ENCODE data around the gene MRM2. TPM values are rescaled to one million over a fixed set of nuclear protein-coding genes. Genes with fewer than 3 reads are reported as not detected.
A peak's percentile ranks its signal among the peaks of the same experiment; 100 is the strongest.

MRM2 gene
- total RNA-seq, 1 experiment from 2014 or later: 38.9 TPM

- Mint-ChIP-seq H3K9me3 (no peaks in the 10 kb centered on the region), H3K4me3 (no peak overlapping the region), H3K27ac (peak overlapping the region; percentile 83), H3K27me3 (ENCODE audit: low read depth) (no peaks in the 10 kb centered on the region), H3K36me3 (no peaks in the 10 kb centered on the region), H3K4me1 (peaks cover 19% of the 10 kb centered on the region)
- CTCF ChIA-PET: no interaction called here
- DNase-seq (ENCODE audit: low spot score) (no peak), ATAC-seq (no peak)
- POLR2A ChIA-PET: no interaction called here
- TF ChIP-seq NFATC4 (CRISPR knock-in tag; IDR thresholded peaks at IDR 0.05): no peak
- no peak for TF ChIP-seq ZMAT4 (CRISPR knock-in tag; IDR thresholded peaks at IDR 0.05)
- TF ChIP-seq ZSCAN18 (CRISPR knock-in tag; IDR thresholded peaks at IDR 0.05): no peak
- TF ChIP-seq ZNF425 (CRISPR knock-in tag; conservative IDR thresholded peaks at IDR 0.05): no peak
- no peak for TF ChIP-seq HMGA2 (CRISPR knock-in tag; IDR thresholded peaks at IDR 0.05)
- no peak for TF ChIP-seq ZNF219 (CRISPR knock-in tag; IDR thresholded peaks at IDR 0.05; ENCODE audit: borderline replicate concordance)
- TF ChIP-seq GABPB1 (CRISPR knock-in tag; IDR thresholded peaks at IDR 0.05): no peak
- TF ChIP-seq AFF4 (CRISPR knock-in tag; IDR thresholded peaks at IDR 0.05; ENCODE audit: borderline replicate concordance): no peak
- no peak for TF ChIP-seq OVOL2 (CRISPR knock-in tag; IDR thresholded peaks at IDR 0.05; ENCODE audit: borderline replicate concordance)
- no peak for TF ChIP-seq CDX4 (CRISPR knock-in tag; IDR thresholded peaks at IDR 0.05; ENCODE audit: borderline replicate concordance)
- TF ChIP-seq ERG (CRISPR knock-in tag; IDR thresholded peaks at IDR 0.05): no peak
- no peak for TF ChIP-seq PRDM15 (CRISPR knock-in tag; IDR thresholded peaks at IDR 0.05)
- TF ChIP-seq CREB1 (CRISPR knock-in tag; IDR thresholded peaks at IDR 0.05): no peak
- TF ChIP-seq E2F5 (CRISPR knock-in tag; IDR thresholded peaks at IDR 0.05): no peak
- TF ChIP-seq ZNF423 (CRISPR knock-in tag; IDR thresholded peaks at IDR 0.05): no peak
These were observed 40.3 kb upstream of the MRM2 start for GRCh38 chr7:2282185-2282751.

Data from WTC11 (cell line).